22Rv1 (cell line): ENCODE data around the gene HTR4.

Experiments used
- H3K27ac ChIP-seq: fragments of 450-650 bp; 2 replicates; pipeline ENCODE4 v1.5.1; 2017
- CTCF ChIP-seq: fragments of 450-650 bp; IDR thresholded peaks from 2 replicates; pipeline ENCODE4 v1.5.1; 2017; ENCODE audit warnings: mild to moderate bottlenecking
- ZFX ChIP-seq: fragments of 450-650 bp; IDR thresholded peaks from 2 replicates; pipeline ENCODE4 v1.6.1; 2017; ENCODE audit warnings: antibody characterized with exemption, borderline replicate concordance

Gene HTR4

GRCh38 chr5:148607406-148607805 is 46.9 kb downstream of the HTR4 start:
- TF ChIP-seq ZFX, result no peak
- no peak overlapping the region for H3K27ac ChIP-seq

- TF ChIP-seq ZFX (no peak), CTCF (no peak)
- H3K27ac ChIP-seq, result no peak overlapping the region
Measured at GRCh38 chr5:148606296-148606695, 48.0 kb downstream of the HTR4 start.

GRCh38 chr5:148599187-148599586 is 55.1 kb downstream of the HTR4 start:
- no peak overlapping the region for H3K27ac ChIP-seq
- TF ChIP-seq ZFX (no peak), CTCF (no peak)

- TF ChIP-seq ZFX (no peak), CTCF (no peak)
- H3K27ac ChIP-seq, result no peak overlapping the region
Measured at GRCh38 chr5:148595697-148596096, 58.6 kb downstream of the HTR4 start.

GRCh38 chr5:148586796-148587195 is 67.5 kb downstream of the HTR4 start:
- H3K27ac ChIP-seq, result no peak overlapping the region
- no peak for TF ChIP-seq ZFX
- TF ChIP-seq CTCF, result no peak

GRCh38 chr5:148585988-148586387 is 68.3 kb downstream of the HTR4 start:
- H3K27ac ChIP-seq, result no peak overlapping the region
- TF ChIP-seq ZFX (no peak), CTCF (no peak; the same call in 1 of the 2 replicates)

GRCh38 chr5:148584103-148584502 is 70.2 kb downstream of the HTR4 start:
- TF ChIP-seq ZFX (no peak), CTCF (no peak)
- no peak overlapping the region for H3K27ac ChIP-seq

GRCh38 chr5:148583421-148583965 is 70.8 kb downstream of the HTR4 start:
- H3K27ac ChIP-seq, result no peak overlapping the region
- TF ChIP-seq ZFX, result no peak
